Measurements from ENCODE around the gene HOXA2. TPM values are rescaled to one million over a fixed set of nuclear protein-coding genes. Genes with fewer than 3 reads are reported as not detected.
A peak's percentile ranks its signal among the peaks of the same experiment; 100 is the strongest.

The HOXA2 gene
- total and polyA plus RNA-seq, 2 of the 13 experiments (the other 11 are each of a cell fraction or from before 2014, with no cell fraction given), result 0.22 to 0.29 TPM

GRCh38 chr7:27091105-27091504 lies 11.4 kb downstream of the HOXA2 start (continued):
- TF ChIP-seq, protein P1, sequence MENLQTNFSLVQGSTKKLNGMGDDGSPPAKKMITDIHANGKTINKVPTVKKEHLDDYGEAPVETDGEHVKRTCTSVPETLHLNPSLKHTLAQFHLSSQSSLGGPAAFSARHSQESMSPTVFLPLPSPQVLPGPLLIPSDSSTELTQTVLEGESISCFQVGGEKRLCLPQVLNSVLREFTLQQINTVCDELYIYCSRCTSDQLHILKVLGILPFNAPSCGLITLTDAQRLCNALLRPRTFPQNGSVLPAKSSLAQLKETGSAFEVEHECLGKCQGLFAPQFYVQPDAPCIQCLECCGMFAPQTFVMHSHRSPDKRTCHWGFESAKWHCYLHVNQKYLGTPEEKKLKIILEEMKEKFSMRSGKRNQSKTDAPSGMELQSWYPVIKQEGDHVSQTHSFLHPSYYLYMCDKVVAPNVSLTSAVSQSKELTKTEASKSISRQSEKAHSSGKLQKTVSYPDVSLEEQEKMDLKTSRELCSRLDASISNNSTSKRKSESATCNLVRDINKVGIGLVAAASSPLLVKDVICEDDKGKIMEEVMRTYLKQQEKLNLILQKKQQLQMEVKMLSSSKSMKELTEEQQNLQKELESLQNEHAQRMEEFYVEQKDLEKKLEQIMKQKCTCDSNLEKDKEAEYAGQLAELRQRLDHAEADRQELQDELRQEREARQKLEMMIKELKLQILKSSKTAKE (CRISPR knock-in tag; IDR thresholded peaks at IDR 0.05; ENCODE audit: borderline replicate concordance), result peak; percentile 45; the same call in 1 of the 2 replicates
- TF ChIP-seq NCOA1 (CRISPR knock-in tag; IDR thresholded peaks at IDR 0.05) (no peak), ZNF17 (CRISPR knock-in tag; IDR thresholded peaks at IDR 0.05) (no peak), ZNF777 (CRISPR knock-in tag; IDR thresholded peaks at IDR 0.05) (no peak), POLR2AphosphoS2 (IDR thresholded peaks at IDR 0.05; ENCODE audit: low read depth, low read length) (no peak), ZBTB38 (CRISPR knock-in tag; IDR thresholded peaks at IDR 0.05) (no peak), NFAT5 (CRISPR knock-in tag; IDR thresholded peaks at IDR 0.05) (no peak), ZUFSP (CRISPR knock-in tag; IDR thresholded peaks at IDR 0.05; ENCODE audit: borderline replicate concordance) (no peak), NCOA2 (CRISPR knock-in tag; IDR thresholded peaks at IDR 0.05) (no peak), HDAC6 (IDR thresholded peaks at IDR 0.05; ENCODE audit: low read depth, low read length) (no peak), PHF5A (CRISPR knock-in tag; IDR thresholded peaks at IDR 0.05; ENCODE audit: low read depth, unreplicated experiment) (no peak), ZNF672 (CRISPR knock-in tag; IDR thresholded peaks at IDR 0.05) (no peak), MTA3 (CRISPR knock-in tag; IDR thresholded peaks at IDR 0.05) (no peak), ZNF775 (CRISPR knock-in tag; IDR thresholded peaks at IDR 0.05; ENCODE audit: borderline replicate concordance) (no peak), GATA4 (IDR thresholded peaks at IDR 0.05; ENCODE audit: borderline replicate concordance, low read depth) (no peak), ZBTB37 (CRISPR knock-in tag; IDR thresholded peaks at IDR 0.05) (no peak), ZEB1 (IDR thresholded peaks at IDR 0.05; ENCODE audit: insufficient replicate concordance, low read depth) (no peak), ZNF3 (CRISPR knock-in tag; IDR thresholded peaks at IDR 0.05) (no peak)
- TF ChIP-seq, protein P2, sequence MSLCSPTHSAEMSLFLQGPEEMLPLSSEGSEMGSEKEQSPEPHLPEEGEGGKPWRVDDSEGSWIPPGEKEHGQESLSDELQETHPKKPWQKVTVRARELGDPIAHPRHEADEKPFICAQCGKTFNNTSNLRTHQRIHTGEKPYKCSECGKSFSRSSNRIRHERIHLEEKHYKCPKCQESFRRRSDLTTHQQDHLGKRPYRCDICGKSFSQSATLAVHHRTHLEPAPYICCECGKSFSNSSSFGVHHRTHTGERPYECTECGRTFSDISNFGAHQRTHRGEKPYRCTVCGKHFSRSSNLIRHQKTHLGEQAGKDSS (CRISPR knock-in tag; IDR thresholded peaks at IDR 0.05; ENCODE audit: borderline replicate concordance, low read depth), result no peak

All from HepG2 (cell line).